CD8-positive, alpha-beta memory T cell (primary cell): ENCODE measurements around the gene BCAN. TPM values are rescaled to one million over a fixed set of nuclear protein-coding genes. Genes with fewer than 3 reads are reported as not detected.

Experiments
- CTCF ChIA-PET: fragments of 350-600 bp; sonication (Branson Sonifier 250); formaldehyde crosslinking; loops from one replicate; lab custom pipeline; 2021; ENCODE audit warnings: antibody characterized with exemption; lab: Charles Lee
- POLR2A ChIA-PET: fragments of 350-600 bp; sonication (Branson Sonifier 250); formaldehyde crosslinking; loops from one replicate; lab custom pipeline; 2021; ENCODE audit warnings: antibody characterized with exemption; lab: Charles Lee
- DNase-seq, 5 donors: peaks; one replicate each; pipeline versions ENCODE4 v3.0.0 to v3.0.0-alpha.2; 2020 to 2022; ENCODE audit warnings: mixed read lengths in 1 of 5
- H3K27ac ChIP-seq: one replicate; pipeline ENCODE4 v1.7.0; 2013; ENCODE audit warnings: low read depth, mild to moderate bottlenecking, low read length, moderate library complexity
- H3K27me3 ChIP-seq: 2 replicates; pipeline ENCODE4 v1.7.0; 2013; ENCODE audit warnings: low read length, mild to moderate bottlenecking; ENCODE audit not compliant: insufficient read depth, poor library complexity, severe bottlenecking
- H3K36me3 ChIP-seq: 2 replicates; pipeline ENCODE4 v1.7.0; 2013; ENCODE audit warnings: mild to moderate bottlenecking, low read length, moderate library complexity; ENCODE audit not compliant: insufficient read depth
- H3K4me1 ChIP-seq: 2 replicates; pipeline ENCODE4 v1.7.0; 2013; ENCODE audit warnings: mild to moderate bottlenecking, low read length, moderate library complexity; ENCODE audit not compliant: insufficient read depth
- H3K4me3 ChIP-seq: 2 replicates; pipeline ENCODE4 v1.7.0; 2013; ENCODE audit warnings: mild to moderate bottlenecking, low read length
- H3K9me3 ChIP-seq: 2 replicates; pipeline ENCODE4 v1.7.0; 2013; ENCODE audit warnings: mild to moderate bottlenecking, low read length
- H3K27ac Mint-ChIP-seq, 8 donors: one replicate each; pipeline ENCODE4 v1.8.0; 2020 to 2021; ENCODE audit warnings: mixed read lengths in 8 of 8, mild to moderate bottlenecking in 6 of 8, inconsistent platforms in 3 of 8, moderate library complexity in 3 of 8
- H3K27me3 Mint-ChIP-seq, 2 donors: one replicate each; pipeline ENCODE4 v1.8.0; 2020 to 2021; ENCODE audit warnings: mixed read lengths in 2 of 2, mild to moderate bottlenecking in 1 of 2, moderate library complexity in 1 of 2
- H3K36me3 Mint-ChIP-seq, 3 donors: one replicate each; pipeline ENCODE4 v1.8.0; 2020 to 2021; ENCODE audit warnings: mixed read lengths in 3 of 3, inconsistent platforms in 1 of 3, mild to moderate bottlenecking in 1 of 3
- H3K4me1 Mint-ChIP-seq, 3 donors: one replicate each; pipeline ENCODE4 v1.8.0; 2020 to 2021; ENCODE audit warnings: mixed read lengths in 3 of 3, inconsistent platforms in 1 of 3, mild to moderate bottlenecking in 1 of 3
- H3K4me3 Mint-ChIP-seq, 7 donors: one replicate each; pipeline ENCODE4 v1.8.0; 2020 to 2021; ENCODE audit warnings: mixed read lengths in 7 of 7, mild to moderate bottlenecking in 6 of 7, moderate library complexity in 4 of 7, inconsistent platforms in 2 of 7
- H3K9me3 Mint-ChIP-seq, 5 donors: one replicate each; pipeline ENCODE4 v1.8.0; 2020 to 2022; ENCODE audit warnings: mixed read lengths in 5 of 5, mild to moderate bottlenecking in 3 of 5, moderate library complexity in 2 of 5, inconsistent platforms in 1 of 5
- polyA plus RNA-seq: library from polyadenylated mRNA; unstranded; fragments of 300-500 nt; fragmentation: Illumina TruSeq; gene quantifications from one replicate; pipeline ENCODE4 v1.2.3, GENCODE V29; 2021
- total RNA-seq, 2 experiments: library from RNA; stranded (reverse); gene quantifications; one replicate each; pipeline ENCODE4 v1.2.3, GENCODE V29; 2021

BCAN gene
- total and polyA plus RNA-seq, 3 experiments from 2014 or later = not detected

DNA sequence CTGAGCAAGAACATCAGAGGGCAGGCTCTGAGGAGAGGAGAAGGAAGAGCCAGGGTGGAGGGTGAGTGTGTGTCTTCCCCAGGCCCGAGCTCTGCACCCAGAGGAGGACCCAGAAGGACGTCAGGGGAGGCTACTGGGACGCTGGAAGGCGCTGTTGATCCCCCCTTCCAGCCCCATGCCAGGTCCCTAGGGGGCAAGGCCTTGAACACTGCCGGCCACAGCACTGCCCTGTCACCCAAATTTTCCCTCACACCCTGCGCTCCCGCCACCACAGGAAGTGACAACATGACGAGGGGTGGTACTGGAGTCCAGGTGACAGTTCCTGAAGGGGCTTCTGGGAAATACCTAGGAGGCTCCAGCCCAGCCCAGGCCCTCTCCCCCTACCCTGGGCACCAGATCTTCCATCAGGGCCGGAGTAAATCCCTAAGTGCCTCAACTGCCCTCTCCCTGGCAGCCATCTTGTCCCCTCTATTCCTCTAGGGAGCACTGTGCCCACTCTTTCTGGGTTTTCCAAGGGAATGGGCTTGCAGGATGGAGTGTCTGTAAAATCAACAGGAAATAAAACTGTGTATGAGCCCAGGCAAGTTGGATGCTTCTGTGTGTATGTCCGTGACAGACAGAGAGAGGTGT lies 17.1 kb downstream of the BCAN start:
- Mint-ChIP-seq H3K4me1 (peaks cover 35 to 60% (median 44%) of the 10 kb centered on the region in 3 donors), H3K27me3 (peaks cover 24 to 35% of the 10 kb centered on the region in 2 donors), H3K4me3 (peak overlapping the region in 5 of 7 donors; percentile 16 to 87 (median 62)), H3K27ac (peak overlapping the region in 2 of 8 donors; percentile 76 to 86), H3K36me3 (no peaks in the 10 kb centered on the region), H3K9me3 (no peaks in the 10 kb centered on the region)
- H3K36me3 ChIP-seq = no peaks in the 10 kb centered on the region
- H3K4me1 ChIP-seq = peaks cover 58% of the 10 kb centered on the region
- no peaks in the 10 kb centered on the region for H3K9me3 ChIP-seq
- peak overlapping the region; percentile 36 for H3K4me3 ChIP-seq
- ChIA-PET POLR2A (no interaction called here), CTCF (interaction anchor here (0.7 to 7.6 kb wide), 21 partner anchors 9 to 1548 kb away, joined by 3 to 93 read pairs (median 4); partner anchors contain the start of genes CRABP2 and NES)
- peaks cover 26% of the 10 kb centered on the region for H3K27me3 ChIP-seq
- peak overlapping the region; percentile 27 for H3K27ac ChIP-seq
- DNase-seq = no peak

DNA sequence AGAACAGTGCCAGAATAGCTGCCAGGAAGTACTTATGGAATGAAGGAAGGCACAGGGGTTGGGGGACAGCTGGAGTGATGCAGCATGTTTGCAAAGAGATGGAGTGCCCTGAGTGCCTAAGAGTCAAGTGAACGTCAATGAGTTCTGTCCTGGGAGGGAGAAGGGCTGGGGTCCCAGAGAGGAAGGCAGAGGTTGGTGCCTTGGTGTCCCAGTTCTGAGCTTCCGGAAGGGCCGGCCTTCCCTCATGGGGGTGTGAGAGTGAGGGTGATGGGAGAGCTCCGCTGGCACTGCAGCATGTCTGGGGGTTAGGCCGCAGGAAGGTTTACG lies 17.7 kb downstream of the BCAN start:
- H3K4me1 ChIP-seq = peaks cover 58% of the 10 kb centered on the region
- Mint-ChIP-seq H3K27ac (peak overlapping the region in 6 of 8 donors; percentile 18 to 86 (median 64)), H3K27me3 (peaks cover 18 to 29% of the 10 kb centered on the region in 2 donors), H3K36me3 (no peaks in the 10 kb centered on the region), H3K4me3 (peak overlapping the region; percentile 16 to 75 (median 60)), H3K4me1 (peaks cover 35 to 60% (median 44%) of the 10 kb centered on the region in 3 donors), H3K9me3 (no peaks in the 10 kb centered on the region)
- H3K9me3 ChIP-seq = no peaks in the 10 kb centered on the region
- peak overlapping the region; percentile 27 for H3K27ac ChIP-seq
- H3K27me3 ChIP-seq = peaks cover 26% of the 10 kb centered on the region
- CTCF ChIA-PET = interaction anchor here (0.7 to 7.6 kb wide), 16 partner anchors 10 to 1549 kb away, joined by 3 to 93 read pairs (median 3); partner anchors contain the start of gene NES
- no peak for DNase-seq
- POLR2A ChIA-PET = no interaction called here
- H3K4me3 ChIP-seq = peak overlapping the region; percentile 36
- H3K36me3 ChIP-seq = no peaks in the 10 kb centered on the region

DNA sequence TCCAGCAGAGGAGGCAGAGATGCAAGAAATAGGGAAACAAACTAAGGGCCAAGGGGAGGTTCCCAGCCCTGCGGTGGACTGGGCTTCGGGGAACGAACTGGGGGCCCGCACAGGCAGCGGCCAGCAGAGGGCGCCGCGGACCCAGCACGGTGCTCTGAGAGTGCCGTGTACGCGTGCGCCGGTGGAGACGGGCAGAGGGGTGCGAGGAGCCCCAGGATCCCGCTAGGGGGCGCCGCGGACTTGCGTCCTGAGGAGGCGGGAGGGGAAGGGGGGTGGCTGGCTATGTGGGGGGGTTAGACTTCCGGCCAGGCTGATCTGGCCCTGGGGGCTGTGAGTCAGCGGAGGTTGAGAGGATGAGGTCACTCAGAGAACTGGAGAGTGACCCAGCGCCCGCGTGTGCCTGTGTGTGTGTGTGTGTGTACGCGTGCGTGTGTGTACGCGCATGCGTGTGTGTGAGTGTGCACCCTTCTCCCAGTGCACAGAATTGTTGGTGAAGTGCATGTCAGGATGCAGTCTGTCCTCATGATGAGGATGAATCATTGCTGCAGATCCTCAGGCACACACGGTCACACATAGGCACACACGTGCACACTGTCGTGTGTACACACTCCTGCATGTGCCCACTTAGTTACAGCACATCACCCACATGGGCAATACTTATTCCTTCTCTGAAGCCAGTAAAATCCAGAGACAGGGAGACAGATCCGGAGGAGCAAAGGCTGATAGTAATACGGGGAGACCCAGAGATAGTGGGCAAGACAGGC lies 18.3 kb downstream of the BCAN start:
- H3K4me3 ChIP-seq = peak overlapping the region; percentile 36
- H3K4me1 ChIP-seq = peaks cover 58% of the 10 kb centered on the region
- no peaks in the 10 kb centered on the region for H3K9me3 ChIP-seq
- H3K27ac ChIP-seq = peak overlapping the region; percentile 80
- no peaks in the 10 kb centered on the region for H3K9me3 Mint-ChIP-seq
- POLR2A ChIA-PET = no interaction called here
- peaks cover 17 to 23% of the 10 kb centered on the region in 2 donors for H3K27me3 Mint-ChIP-seq
- no peaks in the 10 kb centered on the region for H3K36me3 ChIP-seq
- CTCF ChIA-PET = interaction anchor here (0.7 to 7.6 kb wide), 21 partner anchors 10 to 1549 kb away, joined by 3 to 93 read pairs (median 4); partner anchors contain the start of genes ISG20L2, METTL25B and NES
- H3K36me3 Mint-ChIP-seq = no peaks in the 10 kb centered on the region
- H3K27ac Mint-ChIP-seq = peak overlapping the region; percentile 11 to 86 (median 74)
- peaks cover 35 to 60% (median 44%) of the 10 kb centered on the region in 3 donors for H3K4me1 Mint-ChIP-seq
- peak; percentile 85 to 92 (median 88) for DNase-seq
- peaks cover 22% of the 10 kb centered on the region for H3K27me3 ChIP-seq
- peak overlapping the region; percentile 24 to 75 (median 62) for H3K4me3 Mint-ChIP-seq

DNA sequence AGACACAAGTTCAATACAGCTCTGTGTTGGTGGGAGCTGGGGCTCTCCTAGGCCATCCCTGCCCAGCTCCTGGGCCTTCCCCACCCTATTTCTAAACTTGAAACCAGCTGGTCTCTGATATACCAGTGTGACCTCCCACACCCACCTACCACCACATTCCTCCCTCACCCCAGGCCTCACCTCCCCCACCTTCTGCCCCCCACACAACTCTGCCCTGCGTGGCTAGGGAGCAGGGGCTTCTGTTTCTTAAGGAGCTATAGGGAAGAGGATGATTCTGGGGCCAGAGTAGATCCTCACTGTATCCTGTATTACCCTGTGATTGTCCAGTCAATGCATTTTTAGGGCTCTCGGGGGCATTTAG lies 18.8 kb downstream of the BCAN start:
- Mint-ChIP-seq H3K9me3 (no peaks in the 10 kb centered on the region), H3K4me1 (peaks cover 35 to 60% (median 44%) of the 10 kb centered on the region in 3 donors), H3K36me3 (no peaks in the 10 kb centered on the region), H3K27ac (peak overlapping the region in 6 of 8 donors; percentile 8 to 86 (median 71)), H3K27me3 (peaks cover 18% of the 10 kb centered on the region in 2 donors), H3K4me3 (peak overlapping the region in 1 of 7 donors; percentile 71)
- peaks cover 58% of the 10 kb centered on the region for H3K4me1 ChIP-seq
- POLR2A ChIA-PET = interaction anchor here (0.7 kb wide), 1 partner anchor 97 kb away, joined by 3 read pairs; no protein-coding TSS in a partner anchor
- H3K36me3 ChIP-seq = no peaks in the 10 kb centered on the region
- no peaks in the 10 kb centered on the region for H3K9me3 ChIP-seq
- no peak for DNase-seq
- peaks cover 16% of the 10 kb centered on the region for H3K27me3 ChIP-seq
- CTCF ChIA-PET = interaction anchor here (0.7 to 7.6 kb wide), 12 partner anchors 16 to 178 kb away, joined by 3 to 93 read pairs (median 4); partner anchors contain the start of genes ISG20L2, METTL25B and NES
- H3K4me3 ChIP-seq = peak overlapping the region; percentile 14
- H3K27ac ChIP-seq = peak overlapping the region; percentile 80

DNA sequence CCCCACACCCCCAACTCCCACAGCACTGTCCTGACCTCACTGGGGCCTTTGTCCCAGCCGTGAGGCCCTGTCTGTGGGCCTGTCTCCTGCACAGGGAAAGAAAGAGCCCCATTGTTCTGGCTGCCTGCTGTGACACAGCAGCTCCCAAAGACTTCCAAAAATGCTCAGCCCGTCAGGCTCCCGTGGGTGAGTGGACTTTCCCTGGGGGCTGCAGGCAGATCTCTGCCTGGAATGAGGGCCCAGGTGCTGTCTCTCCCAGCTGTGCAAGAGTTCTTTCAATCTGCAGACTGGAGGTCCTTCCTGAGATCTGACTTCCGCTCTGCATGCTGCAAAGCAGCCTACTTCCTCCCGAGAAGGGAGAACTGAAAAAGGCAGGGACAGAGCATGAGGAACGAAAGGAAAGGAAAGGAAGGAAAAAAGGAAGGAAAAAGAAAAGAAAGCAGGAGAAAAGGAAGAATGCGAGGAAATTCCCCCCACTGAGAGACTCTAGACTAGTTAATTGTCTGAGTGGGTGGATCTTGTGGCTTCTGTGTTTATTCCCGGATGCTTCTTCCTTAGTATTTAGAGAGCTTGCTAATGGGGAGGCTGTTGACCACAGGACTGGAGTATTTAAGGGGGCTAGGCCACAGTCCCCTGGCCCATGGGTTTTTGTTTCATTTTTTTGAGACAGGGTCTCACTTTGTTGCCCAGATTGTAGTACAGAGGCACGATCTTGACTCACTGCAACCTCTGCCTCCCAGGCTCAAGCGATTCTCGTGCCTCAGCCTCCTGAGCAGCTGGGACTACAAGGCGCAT lies 20.3 kb downstream of the BCAN start:
- Histone ChIP-seq H3K4me1 (peaks cover 47% of the 10 kb centered on the region), H3K27ac (peak overlapping the region; percentile 80), H3K4me3 (no peak overlapping the region), H3K27me3 (peaks cover 3% of the 10 kb centered on the region), H3K9me3 (no peaks in the 10 kb centered on the region), H3K36me3 (no peaks in the 10 kb centered on the region)
- Mint-ChIP-seq H3K36me3 (no peaks in the 10 kb centered on the region), H3K4me3 (no peak overlapping the region), H3K27ac (peak overlapping the region in 3 of 8 donors; percentile 24 to 86 (median 61)), H3K27me3 (peaks cover 3 to 7% of the 10 kb centered on the region in 2 donors), H3K9me3 (no peaks in the 10 kb centered on the region), H3K4me1 (peaks cover 30 to 50% (median 37%) of the 10 kb centered on the region in 3 donors)
- DNase-seq = no peak
- CTCF ChIA-PET = interaction anchor here (1.0 to 2.1 kb wide), 3 partner anchors 14 to 66 kb away, joined by 4 to 9 read pairs (median 6); partner anchors contain the start of genes ISG20L2, METTL25B and NES
- POLR2A ChIA-PET = no interaction called here

DNA sequence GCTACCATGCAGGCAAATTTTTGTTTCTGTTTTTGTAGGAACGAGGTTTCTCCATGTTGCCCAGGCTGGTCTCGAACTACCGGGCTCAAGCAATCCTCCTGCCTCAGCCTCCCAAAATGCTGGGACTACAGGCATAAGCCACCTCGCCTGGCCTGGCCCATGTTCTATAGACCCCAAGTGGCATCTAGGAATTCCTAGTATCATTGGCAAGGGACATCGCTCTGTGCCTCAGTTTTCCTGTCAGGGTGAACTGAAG lies 20.8 kb downstream of the BCAN start:
- ChIA-PET CTCF (interaction anchor here (1.0 kb wide), 1 partner anchor 15 kb away, joined by 4 read pairs; no protein-coding TSS in a partner anchor), POLR2A (no interaction called here)
- H3K9me3 ChIP-seq = no peaks in the 10 kb centered on the region
- no peaks in the 10 kb centered on the region for H3K9me3 Mint-ChIP-seq
- no peak for DNase-seq
- no peaks in the 10 kb centered on the region for H3K36me3 ChIP-seq
- peaks cover 24 to 45% (median 31%) of the 10 kb centered on the region in 3 donors for H3K4me1 Mint-ChIP-seq
- no peaks in the 10 kb centered on the region for H3K27me3 ChIP-seq
- no peaks in the 10 kb centered on the region for H3K36me3 Mint-ChIP-seq
- H3K27me3 Mint-ChIP-seq = peaks cover 0 to 3% of the 10 kb centered on the region in 2 donors
- peak overlapping the region in 2 of 8 donors; percentile 60 to 61 for H3K27ac Mint-ChIP-seq
- H3K4me3 ChIP-seq = no peak overlapping the region
- peaks cover 42% of the 10 kb centered on the region for H3K4me1 ChIP-seq
- H3K4me3 Mint-ChIP-seq = no peak overlapping the region
- peak overlapping the region; percentile 38 for H3K27ac ChIP-seq

DNA sequence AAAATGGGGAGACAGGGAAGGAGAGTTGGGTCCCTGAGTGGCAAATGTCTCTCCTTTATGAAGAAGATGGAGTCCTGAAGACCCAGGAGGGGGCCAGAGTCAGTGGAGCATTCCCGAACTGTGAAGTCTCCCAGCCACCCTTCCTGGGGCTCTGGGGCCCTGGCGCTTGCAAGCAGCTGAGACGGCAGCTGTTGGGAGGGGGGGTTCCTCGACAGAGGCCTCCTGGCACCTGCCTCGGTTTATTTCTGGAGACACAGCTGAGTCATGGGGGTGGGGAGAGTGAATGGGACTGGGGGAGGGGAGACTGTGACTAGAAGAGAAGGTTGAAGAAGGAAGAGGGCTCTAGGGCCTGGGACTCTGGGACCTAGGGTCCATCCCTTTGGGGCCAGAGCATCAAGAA lies 21.3 kb downstream of the BCAN start:
- Histone ChIP-seq H3K9me3 (no peaks in the 10 kb centered on the region), H3K4me3 (no peak overlapping the region), H3K27me3 (no peaks in the 10 kb centered on the region), H3K36me3 (no peaks in the 10 kb centered on the region), H3K4me1 (peaks cover 37% of the 10 kb centered on the region), H3K27ac (peak overlapping the region; percentile 38)
- Mint-ChIP-seq H3K36me3 (no peaks in the 10 kb centered on the region), H3K4me3 (no peak overlapping the region), H3K9me3 (no peaks in the 10 kb centered on the region), H3K27me3 (peaks cover 0 to 3% of the 10 kb centered on the region in 2 donors), H3K27ac (peak overlapping the region in 2 of 8 donors; percentile 60 to 61), H3K4me1 (peaks cover 24 to 40% (median 27%) of the 10 kb centered on the region in 3 donors)
- no peak for DNase-seq
- ChIA-PET CTCF (interaction anchor here (1.5 kb wide), 1 partner anchor 27 kb away, joined by 3 read pairs; no protein-coding TSS in a partner anchor), POLR2A (no interaction called here)
